AG09309 (cell line): ENCODE results near the gene PCDHB8.
"Not testable (repeated sequence)": the region's sequence is repeated elsewhere in the genome, so short reads cannot be mapped to it uniquely, and the experiment has no call there.

Experiments
- DNase-seq: peaks from one replicate; pipeline ENCODE4 v3.0.0-alpha.2; 2010; ENCODE audit warnings: low read depth
- H3K4me3 ChIP-seq: 2 replicates; pipeline ENCODE4 v1.5.1; 2011; ENCODE audit warnings: mild to moderate bottlenecking, low read depth, low read length, moderate library complexity; ENCODE audit not compliant: control insufficient read depth
- TF ChIP-seq, protein P1 (sequence below): IDR thresholded peaks from 2 replicates; pipeline ENCODE4 v1.5.1; 2011; ENCODE audit warnings: mild to moderate bottlenecking, low read depth, low read length, inconsistent platforms; ENCODE audit not compliant: insufficient read depth, control insufficient read depth; ENCODE audit errors: missing control alignments

The PCDHB8 gene

DNA sequence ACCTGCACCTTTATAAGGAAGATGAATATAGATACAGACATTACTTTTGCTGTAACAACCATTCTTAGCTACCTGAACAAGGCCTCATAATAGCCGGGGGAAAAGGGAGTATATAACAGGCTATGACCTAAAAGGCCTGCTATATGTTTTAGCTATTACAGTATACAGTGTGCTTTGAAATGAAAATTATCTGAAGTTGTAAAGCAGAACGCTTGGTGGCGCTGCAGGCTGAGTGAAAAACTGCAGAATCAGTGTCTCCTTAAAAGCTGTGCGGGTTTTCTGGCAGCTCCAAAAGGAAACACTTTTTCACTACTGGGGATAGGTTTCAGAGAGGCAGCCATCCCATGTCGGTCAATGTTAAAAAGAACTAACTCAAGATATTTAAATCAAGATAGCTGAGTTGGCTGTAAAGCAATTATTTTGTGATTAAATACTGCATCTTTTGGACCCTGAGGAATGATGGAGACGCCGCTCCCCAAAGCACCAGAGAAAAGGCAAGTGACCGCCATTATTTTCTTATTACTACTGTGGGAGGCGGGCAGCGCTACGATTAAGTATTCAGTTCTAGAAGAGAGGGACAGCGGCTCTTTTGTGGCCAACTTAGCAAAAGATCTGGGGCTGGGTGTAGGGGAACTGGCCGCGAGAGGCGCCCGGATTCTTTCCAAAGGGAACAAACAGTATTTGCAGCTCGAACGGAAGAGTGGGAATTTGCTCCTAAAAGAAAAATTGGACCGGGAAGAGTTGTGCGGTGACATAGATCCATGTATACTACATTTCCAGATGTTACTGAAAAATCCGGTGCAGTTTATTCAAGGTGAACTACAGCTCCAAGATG, 21.8 kb upstream of the PCDHB8 start:
- TF ChIP-seq, protein P1, sequence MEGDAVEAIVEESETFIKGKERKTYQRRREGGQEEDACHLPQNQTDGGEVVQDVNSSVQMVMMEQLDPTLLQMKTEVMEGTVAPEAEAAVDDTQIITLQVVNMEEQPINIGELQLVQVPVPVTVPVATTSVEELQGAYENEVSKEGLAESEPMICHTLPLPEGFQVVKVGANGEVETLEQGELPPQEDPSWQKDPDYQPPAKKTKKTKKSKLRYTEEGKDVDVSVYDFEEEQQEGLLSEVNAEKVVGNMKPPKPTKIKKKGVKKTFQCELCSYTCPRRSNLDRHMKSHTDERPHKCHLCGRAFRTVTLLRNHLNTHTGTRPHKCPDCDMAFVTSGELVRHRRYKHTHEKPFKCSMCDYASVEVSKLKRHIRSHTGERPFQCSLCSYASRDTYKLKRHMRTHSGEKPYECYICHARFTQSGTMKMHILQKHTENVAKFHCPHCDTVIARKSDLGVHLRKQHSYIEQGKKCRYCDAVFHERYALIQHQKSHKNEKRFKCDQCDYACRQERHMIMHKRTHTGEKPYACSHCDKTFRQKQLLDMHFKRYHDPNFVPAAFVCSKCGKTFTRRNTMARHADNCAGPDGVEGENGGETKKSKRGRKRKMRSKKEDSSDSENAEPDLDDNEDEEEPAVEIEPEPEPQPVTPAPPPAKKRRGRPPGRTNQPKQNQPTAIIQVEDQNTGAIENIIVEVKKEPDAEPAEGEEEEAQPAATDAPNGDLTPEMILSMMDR: no peak
- no peak for DNase-seq
- no peak overlapping the region for H3K4me3 ChIP-seq

DNA sequence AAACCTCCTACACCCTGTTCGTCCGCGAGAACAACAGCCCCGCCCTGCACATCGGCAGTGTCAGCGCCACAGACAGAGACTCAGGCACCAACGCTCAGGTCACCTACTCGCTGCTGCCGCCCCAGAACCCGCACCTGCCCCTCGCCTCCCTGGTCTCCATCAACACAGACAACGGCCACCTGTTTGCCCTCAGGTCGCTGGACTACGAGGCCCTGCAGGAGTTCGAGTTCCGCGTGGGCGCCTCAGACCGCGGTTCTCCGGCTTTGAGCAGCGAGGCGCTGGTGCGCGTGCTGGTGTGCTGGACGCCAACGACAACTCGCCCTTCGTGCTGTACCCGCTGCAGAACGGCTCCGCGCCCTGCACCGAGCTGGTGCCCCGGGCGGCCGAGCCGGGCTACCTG, 20.2 kb upstream of the PCDHB8 start:
- DNase-seq, H3K4me3 ChIP-seq: not testable (repeated sequence)

DNA sequence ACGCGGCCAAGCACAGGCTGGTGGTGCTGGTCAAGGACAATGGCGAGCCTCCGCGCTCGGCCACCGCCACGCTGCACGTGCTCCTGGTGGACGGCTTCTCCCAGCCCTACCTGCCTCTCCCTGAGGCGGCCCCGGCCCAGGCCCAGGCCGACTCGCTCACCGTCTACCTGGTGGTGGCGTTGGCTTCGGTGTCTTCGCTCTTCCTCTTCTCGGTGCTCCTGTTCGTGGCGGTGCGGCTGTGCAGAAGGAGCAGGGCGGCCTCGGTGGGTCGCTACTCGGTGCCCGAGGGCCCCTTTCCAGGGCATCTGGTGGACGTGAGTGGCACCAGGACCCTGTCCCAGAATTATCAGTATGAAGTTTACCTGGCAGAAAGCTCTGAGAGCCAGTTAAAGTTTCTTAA, 19.7 kb upstream of the PCDHB8 start:
- H3K4me3 ChIP-seq, DNase-seq: not testable (repeated sequence)

DNA sequence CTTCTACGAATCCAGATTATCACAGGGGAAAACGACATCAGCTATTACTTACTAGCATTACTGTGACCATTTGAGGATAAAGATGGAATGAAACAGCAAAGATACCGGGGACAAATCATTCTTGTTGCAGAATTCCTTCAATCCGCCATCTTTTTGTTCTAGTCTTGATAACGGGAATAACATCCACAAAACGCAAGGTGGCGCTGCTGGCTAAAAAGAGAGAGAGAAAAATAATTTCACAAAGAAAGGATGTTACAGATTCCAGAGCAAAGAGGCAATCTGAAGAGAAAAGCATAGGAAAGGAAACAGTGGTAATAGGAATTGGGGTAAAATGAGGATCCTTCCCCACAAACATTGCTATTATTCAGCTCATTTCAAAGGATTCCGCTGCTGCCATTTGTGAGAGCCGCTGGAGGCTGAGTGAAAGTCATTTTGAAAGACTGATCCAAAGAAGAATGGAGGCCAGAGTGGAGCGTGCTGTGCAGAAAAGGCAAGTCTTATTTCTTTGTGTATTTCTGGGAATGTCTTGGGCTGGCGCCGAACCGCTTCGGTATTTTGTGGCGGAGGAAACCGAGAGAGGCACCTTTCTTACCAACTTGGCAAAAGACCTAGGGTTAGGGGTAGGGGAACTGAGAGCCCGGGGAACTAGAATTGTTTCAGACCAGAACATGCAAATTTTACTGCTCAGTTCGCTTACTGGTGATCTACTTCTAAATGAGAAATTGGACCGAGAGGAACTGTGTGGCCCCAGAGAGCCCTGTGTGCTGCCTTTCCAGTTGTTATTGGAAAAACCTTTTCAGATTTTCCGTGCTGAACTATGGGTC, 5.0 kb upstream of the PCDHB8 start, which contains the start of gene PCDHB7:
Gene PCDHB7 (plus strand): TSS at position 264 of the 824 bp plus-strand sequence. CDS start 192 bp downstream, at position 456.
- DNase-seq: no peak
- H3K4me3 ChIP-seq: no peak within 1 kb of the TSS
- TF ChIP-seq, protein P1: peak; percentile 67

DNA sequence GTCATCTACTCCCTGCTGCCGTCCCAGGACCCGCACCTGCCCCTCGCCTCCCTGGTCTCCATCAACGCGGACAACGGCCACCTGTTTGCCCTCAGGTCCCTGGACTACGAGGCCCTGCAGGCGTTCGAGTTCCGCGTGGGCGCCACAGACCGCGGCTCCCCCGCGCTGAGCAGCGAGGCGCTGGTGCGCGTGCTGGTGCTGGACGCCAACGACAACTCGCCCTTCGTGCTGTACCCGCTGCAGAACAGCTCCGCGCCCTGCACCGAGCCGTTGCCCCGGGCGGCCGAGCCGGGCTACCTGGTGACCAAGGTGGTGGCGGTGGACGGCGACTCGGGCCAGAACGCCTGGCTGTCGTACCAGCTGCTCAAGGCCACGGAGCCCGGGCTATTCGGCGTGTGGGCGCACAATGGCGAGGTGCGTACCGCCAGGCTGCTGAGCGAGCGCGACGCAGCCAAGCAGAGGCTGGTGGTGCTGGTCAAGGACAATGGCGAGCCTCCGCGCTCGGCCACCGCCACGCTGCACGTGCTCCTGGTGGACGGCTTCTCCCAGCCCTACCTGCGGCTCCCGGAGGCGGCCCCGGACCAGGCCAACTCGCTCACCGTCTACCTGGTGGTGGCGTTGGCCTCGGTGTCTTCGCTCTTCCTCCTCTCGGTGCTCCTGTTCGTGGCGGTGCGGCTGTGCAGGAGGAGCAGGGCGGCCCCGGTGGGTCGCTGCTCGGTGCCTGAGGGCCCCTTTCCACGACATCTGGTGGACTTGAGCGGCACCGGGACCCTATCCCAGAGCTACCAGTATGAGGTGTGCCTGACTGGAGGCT, 3.1 kb upstream of the PCDHB8 start:
- not testable (repeated sequence) for H3K4me3 ChIP-seq, DNase-seq

DNA sequence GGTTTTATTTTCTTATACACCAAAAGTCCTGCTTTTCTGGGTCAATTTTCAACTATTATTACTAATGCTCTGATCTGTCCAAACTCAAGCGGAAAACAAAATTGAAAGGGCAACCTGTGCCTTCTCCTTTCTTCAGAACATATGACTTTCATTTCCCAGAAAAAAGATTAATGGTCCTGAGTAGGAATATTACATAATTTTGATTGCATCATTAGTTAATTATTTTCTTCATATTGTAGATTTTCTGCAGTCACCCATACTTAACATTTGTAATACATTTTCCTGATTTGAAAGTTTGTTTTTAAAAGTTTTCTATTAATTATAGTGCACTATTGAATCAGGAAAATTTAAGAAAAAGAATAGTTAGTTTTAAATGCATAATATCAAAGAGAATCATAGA, 1.7 kb upstream of the PCDHB8 start:
- H3K4me3 ChIP-seq: no peak overlapping the region
- DNase-seq: no peak
- TF ChIP-seq, protein P1: no peak

DNA sequence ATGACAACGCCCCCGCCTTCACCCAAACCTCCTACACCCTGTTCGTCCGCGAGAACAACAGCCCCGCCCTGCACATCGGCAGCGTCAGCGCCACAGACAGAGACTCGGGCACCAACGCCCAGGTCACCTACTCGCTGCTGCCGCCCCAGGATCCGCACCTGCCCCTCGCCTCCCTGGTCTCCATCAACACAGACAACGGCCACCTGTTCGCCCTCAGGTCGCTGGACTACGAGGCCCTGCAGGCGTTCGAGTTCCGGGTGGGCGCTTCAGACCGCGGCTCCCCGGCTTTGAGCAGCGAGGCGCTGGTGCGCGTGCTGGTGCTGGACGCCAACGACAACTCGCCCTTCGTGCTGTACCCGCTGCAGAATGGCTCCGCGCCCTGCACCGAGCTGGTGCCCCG, 1.8 kb downstream of the PCDHB8 start:
- not testable (repeated sequence) for DNase-seq, H3K4me3 ChIP-seq

DNA sequence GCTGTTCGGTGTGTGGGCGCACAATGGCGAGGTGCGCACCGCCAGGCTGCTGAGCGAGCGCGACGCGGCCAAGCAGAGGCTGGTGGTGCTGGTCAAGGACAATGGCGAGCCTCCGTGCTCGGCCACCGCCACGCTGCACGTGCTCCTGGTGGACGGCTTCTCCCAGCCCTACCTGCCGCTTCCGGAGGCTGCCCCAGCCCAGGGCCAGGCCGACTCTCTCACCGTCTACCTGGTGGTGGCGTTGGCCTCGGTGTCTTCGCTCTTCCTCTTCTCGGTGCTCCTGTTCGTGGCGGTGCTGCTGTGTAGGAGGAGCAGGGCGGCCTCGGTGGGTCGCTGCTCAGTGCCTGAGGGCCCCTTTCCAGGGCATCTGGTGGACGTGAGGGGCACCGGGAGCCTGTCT, 2.3 kb downstream of the PCDHB8 start:
- H3K4me3 ChIP-seq, DNase-seq: not testable (repeated sequence)

DNA sequence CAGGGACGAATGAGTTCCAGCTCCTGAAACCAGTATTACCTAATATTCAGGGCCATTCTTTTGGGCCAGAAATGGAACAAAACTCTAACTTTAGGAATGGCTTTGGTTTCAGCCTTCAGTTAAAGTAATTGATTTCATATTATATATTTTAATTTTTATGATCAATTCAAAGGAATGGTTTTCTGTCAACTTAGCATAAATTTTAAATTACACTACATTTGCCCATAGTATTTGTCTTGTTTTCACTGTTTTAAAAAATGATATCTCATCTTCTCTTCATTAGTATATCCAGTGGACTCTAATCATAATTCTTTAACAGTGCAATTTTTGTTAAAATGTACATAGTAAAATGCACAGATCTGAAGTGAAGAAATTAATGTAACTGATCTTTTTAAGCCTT, 2.7 kb downstream of the PCDHB8 start:
- TF ChIP-seq, protein P1: no peak
- DNase-seq: no peak
- H3K4me3 ChIP-seq: no peak overlapping the region
